NCI-H524 treated with DMSO at 0.1 percent for 48 hours (cell line): ENCODE data around the gene SYT7.

Source experiments
- DNase-seq: peaks from one replicate; lab custom pipeline; 2025; lab: John Stamatoyannopoulos, UW

Gene SYT7

GRCh38 chr11:61607920-61608599, 27.2 kb upstream of the SYT7 start:
- no peak for DNase-seq

GRCh38 chr11:61607426-61607825, 26.6 kb upstream of the SYT7 start:
- no peak for DNase-seq

- peak; percentile 27 for DNase-seq
Observed at GRCh38 chr11:61603667-61604066, 22.8 kb upstream of the SYT7 start.

- peak; percentile 88 for DNase-seq
Observed at GRCh38 chr11:61602775-61603569, 22.1 kb upstream of the SYT7 start.

- no peak for DNase-seq
Observed at GRCh38 chr11:61601512-61601911, 20.6 kb upstream of the SYT7 start.

- DNase-seq: no peak
Observed at GRCh38 chr11:61599968-61600710, 19.3 kb upstream of the SYT7 start.

GRCh38 chr11:61598886-61599868, 18.3 kb upstream of the SYT7 start:
- no peak for DNase-seq

GRCh38 chr11:61598374-61598773, 17.5 kb upstream of the SYT7 start:
- DNase-seq: no peak

GRCh38 chr11:61596990-61597389, 16.1 kb upstream of the SYT7 start:
- DNase-seq: no peak

- DNase-seq: no peak
Observed at GRCh38 chr11:61596542-61596941, 15.7 kb upstream of the SYT7 start.

- DNase-seq: no peak
Observed at GRCh38 chr11:61594907-61595257, 14.0 kb upstream of the SYT7 start.

GRCh38 chr11:61593151-61593550, 12.3 kb upstream of the SYT7 start:
- no peak for DNase-seq

- DNase-seq: no peak
Observed at GRCh38 chr11:61592176-61592575, 11.3 kb upstream of the SYT7 start.

- no peak for DNase-seq
Observed at GRCh38 chr11:61589961-61590360, 9.1 kb upstream of the SYT7 start.

- no peak for DNase-seq
Observed at GRCh38 chr11:61588728-61589191, 7.9 kb upstream of the SYT7 start.

GRCh38 chr11:61587951-61588727, 7.3 kb upstream of the SYT7 start:
- no peak for DNase-seq

GRCh38 chr11:61587541-61587941, 6.7 kb upstream of the SYT7 start:
- no peak for DNase-seq

- no peak for DNase-seq
Observed at GRCh38 chr11:61586792-61587430, 6.0 kb upstream of the SYT7 start.

GRCh38 chr11:61585115-61585514, 4.2 kb upstream of the SYT7 start:
- no peak for DNase-seq

GRCh38 chr11:61581931-61582330, 1.1 kb upstream of the SYT7 start:
- DNase-seq: no peak
